HG02840 (cell line): ENCODE measurements around the gene USP35.
A peak's percentile ranks its signal among the peaks of the same experiment; 100 is the strongest.
"Not testable (repeated sequence)": the region's sequence is repeated elsewhere in the genome, so short reads cannot be mapped to it uniquely, and the experiment has no call there.

Source experiments
- ATAC-seq: cut with Tn5 transposase; IDR thresholded peaks from one replicate; pipeline ENCODE4 v1.9.1; 2021; ENCODE audit warnings: mild to moderate bottlenecking, moderate library complexity, moderate number of reproducible peaks; ENCODE audit not compliant: unreplicated experiment, low FRiP score

The USP35 gene

DNA sequence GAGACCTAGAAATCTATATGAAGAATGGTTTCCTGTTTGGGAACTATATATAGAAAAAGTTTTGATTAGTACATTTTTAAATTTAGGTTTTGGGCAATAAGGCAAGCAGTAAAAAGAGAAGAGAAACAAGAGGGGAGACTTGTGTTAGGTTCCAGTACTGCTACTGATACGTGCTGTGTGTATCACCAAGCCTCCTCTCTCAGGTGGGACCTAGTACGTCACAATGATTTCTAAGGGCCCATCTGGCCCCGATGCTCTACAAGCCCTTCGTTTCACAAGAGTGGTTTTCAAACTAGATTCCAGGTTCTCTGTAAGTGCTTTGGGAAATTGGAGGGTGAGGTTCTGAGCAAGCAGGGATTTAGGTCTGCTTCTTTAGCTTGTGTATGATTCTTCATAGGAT is 39.2 kb downstream of the USP35 start:
- ATAC-seq: no peak

DNA sequence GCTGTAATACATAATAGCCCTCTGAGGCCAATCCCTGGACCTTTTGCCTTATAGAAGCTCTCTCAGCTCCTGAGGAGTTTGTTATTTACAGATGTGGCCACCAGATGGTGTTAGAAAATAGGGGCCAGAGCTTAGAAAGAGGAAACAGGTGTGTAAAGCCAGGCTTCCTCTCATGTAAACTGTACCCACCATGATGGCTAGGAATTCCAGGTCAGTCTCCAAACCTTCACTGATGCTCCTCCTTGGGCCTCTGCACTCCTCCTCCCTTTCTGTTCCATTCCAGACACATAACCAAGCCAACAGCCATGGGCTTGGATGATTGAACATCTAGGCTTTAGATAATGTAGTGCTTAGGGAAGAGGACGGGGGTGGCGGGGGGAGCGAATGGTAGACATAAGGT is 39.7 kb downstream of the USP35 start:
- peak; percentile 45 for ATAC-seq

DNA sequence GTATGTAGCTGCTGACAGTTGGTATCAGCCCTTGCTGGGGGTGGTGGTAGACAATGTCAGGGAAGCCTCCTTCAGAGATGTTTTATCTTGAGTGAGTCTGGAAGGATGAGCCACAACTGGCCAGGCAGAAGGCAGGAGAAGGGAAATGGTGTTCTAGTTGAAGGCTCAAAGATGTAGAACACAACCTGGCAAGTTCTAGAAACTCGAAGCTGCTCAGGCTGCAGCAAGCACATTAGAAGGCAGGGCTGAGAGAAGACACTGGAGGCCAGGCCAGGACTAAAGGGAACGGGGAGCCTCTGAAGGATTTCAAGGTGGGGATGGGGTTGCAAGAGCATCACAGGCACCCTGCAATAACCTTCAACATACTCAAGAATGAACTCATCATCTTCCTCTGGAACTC is 40.4 kb downstream of the USP35 start:
- ATAC-seq: no peak

DNA sequence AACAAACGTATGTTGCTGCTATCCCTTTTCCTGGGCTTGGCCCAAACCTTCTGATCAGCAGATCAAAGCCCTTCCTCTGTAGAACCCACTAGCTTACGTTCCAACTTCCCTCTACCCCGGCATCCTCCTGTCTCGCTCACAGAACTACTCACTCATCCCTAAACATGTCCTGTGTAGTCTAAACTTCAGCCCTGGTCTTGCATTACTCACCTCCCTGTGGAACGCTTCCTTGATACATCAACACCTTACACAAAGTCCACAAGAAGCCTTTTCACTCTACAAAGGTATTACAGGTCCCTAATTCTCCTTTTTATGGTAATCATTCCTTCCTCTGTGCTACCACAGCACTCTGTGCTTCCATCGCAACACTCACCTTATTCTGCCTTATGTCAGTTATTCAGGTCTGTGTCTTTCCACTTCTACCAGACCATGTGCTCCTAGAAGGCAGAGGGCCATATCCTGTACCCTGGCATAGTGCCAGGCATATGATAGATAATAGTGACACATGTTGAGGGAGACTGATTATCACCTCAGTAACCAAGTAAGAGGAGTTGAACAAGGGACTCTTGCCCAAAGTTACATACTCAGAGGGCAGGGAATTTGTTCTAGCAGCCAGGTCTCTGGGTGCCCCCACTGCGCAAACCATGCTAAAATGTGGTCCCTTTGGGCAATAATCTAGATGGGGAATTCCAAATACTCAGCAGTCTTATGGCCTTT is 41.6 kb downstream of the USP35 start:
- ATAC-seq: no peak

DNA sequence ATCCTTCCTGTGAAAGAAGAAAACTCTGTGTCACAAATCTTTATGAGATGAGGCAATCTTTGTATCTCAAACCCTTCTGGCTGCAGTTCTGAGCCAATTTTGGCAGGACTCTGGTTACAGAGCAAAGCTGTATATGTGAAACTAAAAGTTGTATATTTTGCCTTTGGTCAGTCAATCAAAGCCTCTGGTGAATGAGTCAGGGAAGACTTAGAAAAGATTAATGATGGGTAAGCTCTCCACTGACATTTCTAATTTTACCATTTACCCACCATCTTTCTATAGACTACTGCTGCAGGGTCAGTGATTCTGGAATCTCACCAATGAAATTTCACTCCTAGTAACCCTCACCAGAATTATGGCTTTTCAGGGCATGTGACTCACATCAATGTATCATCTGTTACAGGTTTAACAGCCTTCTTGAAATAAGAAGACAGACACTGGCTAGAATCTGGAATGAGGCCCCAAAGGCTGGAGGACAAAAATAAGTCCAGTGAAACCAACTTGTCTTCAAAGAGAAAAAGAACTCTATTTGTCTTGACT is 43.3 kb downstream of the USP35 start:
- ATAC-seq: no peak

DNA sequence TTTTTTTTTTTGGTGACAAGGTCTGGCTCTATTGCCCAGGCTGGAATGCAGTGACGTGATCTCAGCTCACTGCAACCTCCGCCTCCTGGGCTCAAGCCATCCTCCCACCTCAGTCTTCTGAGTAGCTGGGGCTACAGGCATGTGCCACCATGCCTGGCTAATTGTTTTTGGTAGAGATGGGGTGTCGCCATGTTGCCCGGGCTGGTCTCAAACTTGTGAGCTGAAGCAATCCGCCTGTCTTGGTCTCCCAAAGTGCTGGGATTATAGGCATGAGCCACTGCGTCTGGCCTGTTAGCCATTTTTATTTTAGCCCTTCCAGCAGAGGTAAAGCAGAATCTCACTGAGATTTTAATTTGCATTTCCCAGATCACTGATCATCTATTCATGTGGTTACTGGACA is 44.3 kb downstream of the USP35 start:
- not testable (repeated sequence) for ATAC-seq

DNA sequence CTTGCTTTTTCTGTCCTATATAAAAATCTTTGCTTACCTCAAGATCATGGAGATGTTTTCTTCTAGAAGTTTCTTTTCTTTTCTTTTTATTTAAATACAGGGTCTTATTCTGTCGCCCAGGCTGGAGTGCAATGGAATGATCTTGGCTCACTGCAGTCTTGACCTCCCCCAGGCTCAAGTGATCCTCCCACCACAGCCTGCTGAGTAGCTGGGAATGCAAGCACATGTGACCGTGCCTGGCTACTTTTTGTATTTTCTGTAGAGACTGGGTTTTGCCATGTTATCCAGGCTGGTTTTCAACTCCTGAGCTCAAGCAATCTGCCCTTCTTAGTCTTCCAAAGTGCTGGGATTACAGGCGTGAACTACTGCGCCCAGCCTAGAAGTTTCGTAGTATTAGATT is 45.3 kb downstream of the USP35 start:
- ATAC-seq: no peak

DNA sequence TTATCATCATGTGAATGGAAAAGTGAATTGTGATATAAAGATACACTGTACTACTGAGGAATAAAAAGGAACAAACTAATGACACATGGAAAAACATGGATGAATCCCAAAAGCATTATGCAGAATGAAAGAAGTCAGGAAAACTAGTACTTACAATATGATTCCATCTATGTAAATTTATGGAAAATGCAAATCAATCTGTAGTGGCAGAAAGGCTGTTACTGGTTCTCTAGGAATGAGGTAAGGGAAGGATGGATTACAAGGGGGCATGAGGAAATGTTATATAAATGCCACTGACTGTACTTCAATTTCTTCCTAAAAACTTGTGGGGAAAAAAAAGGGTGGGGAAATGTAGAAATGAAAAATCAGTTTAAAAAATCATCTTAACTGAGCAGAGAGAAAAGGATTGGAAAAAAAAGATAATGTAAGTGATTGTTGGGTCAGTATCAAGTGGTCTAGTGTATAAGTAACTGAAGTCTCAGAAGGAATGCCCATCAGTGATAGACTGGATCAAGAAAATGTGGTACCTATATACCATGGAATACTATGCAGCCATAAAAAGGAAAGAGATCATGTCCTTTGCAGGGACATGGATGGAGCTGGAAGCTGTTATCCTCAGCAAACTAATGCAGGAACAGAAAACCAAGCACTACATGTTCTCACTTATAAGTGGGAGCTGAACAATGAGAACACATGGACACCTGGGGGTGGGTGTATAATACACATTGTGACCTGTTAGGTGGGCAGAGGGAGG is 48.8 kb downstream of the USP35 start:
- no peak for ATAC-seq

DNA sequence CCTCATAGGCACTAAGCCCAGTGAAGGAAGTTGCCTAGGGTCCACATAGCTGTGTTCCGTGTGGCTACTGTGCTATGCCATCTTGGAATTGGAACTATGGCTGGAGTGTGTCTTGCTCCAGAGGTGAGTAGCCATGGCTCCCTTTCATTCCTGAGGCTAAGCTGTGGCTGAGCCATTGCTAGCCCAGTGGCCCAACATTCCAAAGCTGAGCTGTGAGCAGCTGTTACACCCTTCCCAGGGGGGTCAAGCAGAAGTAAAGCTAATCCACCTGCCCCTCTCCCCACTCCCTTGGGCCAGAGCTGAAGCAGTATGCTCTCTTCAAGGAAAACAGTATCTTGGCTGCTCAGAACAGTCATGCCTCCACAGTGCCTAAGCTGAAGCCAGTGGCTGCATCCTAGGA is 51.1 kb downstream of the USP35 start:
- no peak for ATAC-seq

DNA sequence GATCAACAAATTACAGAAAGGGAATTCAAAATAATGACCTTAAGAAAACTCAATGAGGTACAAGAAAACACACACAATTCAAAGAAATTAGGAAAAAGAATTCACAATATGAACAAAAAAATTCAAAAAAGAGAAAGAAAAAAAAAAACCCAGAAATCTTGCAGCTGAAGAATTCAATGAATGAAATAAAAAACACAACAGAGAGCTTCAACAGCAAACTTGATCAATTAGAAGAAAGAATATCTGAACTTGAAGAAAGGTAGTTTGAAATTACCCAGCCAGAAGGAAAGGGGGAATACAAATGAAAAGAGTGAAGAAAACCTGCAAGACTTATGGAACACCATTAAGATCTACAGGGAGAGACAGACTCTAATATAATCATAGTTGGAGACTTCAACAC is 52.8 kb downstream of the USP35 start:
- ATAC-seq: no peak

DNA sequence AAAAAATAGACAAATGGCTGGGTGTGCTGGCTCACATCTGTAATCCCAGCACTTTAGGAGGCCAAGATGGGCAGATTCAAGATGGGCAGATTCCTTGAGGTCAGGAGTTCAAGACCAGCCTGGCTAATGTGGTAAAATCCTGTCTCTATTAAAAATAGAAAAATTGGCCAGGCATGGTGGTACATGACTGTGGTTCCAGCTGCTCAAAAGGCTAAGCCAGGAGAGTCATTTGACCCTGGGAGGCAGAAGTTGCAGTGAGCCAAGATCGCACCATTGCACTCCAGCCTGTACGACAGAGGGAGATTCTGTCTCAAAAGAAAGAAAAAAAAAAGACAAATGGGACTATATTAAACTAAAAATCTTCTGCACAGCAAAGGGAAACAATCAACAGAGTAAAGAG is 55.4 kb downstream of the USP35 start:
- ATAC-seq: no peak

DNA sequence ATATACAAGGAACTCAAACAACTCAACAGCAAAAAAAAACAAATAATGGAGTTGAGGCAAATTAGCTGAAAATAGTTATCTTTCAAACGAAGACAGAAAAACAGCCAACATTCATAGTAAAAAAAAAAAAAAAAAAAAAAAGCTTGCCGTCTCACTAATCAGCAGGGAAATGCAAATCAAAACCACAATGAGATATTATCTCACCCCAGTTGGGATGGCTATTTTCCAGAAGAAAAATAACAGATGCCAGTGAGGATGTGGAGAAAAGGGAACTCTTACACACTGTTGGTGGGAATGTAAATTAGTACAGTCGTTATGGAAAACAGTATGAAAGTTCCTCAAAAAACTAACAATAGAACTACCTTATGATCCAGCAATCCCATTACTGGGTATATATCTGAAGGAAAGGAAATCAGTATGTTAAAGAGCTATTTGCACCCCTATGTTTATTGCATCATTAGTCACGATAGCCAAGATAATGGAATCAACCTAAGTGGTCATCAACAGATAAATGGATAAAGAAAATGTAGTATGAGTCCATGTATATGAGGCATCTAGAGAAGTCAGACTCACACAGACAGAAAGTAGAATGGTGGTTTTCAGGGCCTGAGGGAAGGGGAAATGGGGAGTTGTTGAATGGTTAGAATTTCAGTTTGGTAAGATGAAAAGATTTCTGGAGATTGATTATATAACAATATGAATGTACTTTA is 56.0 kb downstream of the USP35 start:
- ATAC-seq: no peak

DNA sequence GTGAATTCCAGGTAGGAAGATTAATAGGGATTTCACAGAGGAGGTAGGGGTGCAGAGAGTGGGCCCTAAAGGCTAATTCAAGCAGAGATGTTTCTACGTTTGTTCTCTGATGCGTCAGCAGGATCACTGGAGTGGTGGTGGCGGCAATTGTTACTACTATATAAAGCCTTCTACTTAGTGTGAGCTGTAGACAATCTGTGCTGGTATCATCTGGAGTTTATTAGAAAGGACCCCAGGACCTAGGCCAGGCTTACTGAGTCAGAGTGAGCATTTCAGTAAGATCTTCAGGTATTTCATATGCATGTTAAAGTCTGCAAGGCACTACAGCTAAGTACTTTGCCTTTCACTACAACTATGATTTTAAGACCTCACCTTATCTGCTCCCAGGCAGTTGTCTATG is 59.5 kb downstream of the USP35 start:
- ATAC-seq: no peak

DNA sequence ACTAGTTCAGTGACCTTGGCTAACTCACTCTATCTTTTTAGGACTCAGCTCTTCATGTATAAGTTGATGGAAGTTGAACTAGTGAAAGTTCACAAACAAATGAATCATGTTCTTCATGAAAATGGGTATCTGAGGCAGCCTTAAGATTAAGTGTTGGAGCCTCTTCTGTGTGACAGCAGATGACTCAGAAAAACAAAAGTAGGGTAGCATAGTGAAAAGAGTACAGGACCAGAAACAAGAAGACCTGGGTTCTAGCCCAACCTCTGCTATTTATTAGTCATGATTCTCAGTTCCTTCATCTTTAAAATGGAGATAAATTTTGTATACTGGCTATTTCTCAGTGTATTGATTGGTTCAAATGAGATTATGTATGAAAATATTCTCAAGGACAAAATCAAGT is 60.2 kb downstream of the USP35 start:
- ATAC-seq: no peak

DNA sequence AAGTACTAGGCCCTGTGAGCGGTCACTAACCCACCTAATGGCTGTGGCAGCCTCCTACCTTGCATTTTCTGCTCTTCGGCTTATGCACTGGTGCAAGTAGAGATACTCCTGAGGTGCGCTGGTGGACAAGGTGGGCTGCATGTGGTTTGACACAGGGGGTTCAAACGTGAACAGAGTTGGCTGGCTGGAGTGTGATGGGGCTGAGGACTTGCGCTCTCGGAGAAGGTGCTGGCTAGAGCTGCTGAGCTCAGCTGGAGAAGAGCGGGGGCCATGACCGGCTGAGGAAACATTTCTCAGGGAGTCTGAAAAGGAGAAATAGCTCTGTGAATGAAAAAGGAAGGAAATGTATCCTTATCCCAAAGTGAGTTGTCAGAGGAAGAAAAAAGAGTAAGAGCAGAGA is 61.4 kb downstream of the USP35 start:
- no peak for ATAC-seq

DNA sequence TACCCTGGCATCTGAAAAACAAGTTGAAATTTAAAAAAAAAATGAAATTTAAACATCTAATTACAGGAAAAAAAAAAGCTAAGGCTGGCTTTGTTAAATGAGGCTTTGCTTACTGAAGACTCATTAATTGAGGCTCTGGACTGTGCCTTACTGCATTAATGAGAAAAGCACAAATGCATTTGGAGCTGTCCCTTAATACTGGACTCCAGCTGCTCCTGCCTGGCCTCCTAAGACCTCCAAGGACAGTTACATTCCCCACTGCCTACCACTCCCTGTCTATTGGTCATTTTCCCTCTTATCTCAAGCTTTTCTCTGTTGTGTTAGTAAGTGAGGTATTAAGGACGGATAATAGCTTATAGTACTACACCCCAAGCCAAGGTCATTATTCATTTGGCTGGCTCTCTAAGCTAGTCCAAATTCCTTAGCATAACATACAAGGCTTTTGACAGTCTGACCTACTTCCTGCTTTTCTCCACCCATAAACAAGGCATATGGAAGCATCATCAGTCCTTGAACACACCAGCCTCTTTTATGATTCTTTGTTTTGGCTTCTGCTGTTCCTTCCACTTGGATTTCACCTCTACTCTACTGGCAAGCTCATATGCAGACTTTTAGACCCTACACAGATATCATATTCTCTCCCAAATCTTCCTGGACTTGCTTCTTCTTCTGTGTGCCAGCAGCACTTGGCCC is 62.5 kb downstream of the USP35 start:
- ATAC-seq: no peak

DNA sequence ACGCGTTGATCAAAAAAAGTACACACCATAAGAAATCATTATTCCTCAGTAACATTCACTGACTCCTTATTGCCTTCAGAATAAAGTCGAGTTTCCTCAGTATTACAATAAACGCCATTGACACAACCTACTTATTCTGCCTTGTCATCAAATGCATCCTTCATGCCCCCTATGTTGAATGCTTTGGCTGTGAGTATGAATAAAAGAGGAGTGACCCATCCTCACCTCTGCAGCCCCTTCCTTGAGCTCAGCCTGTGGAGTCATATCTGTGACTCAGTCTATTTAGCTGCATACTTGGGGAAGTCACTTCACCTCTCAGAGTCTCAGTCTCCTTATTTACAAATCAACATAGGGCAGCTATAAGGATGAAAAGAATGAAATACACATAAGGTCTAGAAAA is 65.1 kb downstream of the USP35 start:
- ATAC-seq: no peak

DNA sequence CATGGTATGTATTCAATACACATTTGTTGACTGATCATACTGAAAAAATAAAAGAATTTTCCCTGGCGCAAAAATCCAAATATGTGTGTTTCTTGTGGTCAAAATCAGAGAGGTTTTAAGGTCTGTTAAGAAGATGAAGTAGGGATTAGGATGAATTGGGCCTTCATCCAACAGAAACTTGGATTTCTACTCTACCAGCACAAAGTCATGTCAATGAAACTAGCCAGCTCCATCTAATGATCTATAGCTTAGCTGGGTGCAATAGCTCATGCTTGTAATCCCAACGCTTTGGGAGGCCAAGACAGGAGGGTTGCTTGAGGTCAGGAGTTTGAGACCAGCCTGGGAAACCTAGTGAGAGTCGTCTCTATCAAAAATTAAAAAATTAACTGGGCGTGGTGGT is 65.5 kb downstream of the USP35 start:
- ATAC-seq: no peak

DNA sequence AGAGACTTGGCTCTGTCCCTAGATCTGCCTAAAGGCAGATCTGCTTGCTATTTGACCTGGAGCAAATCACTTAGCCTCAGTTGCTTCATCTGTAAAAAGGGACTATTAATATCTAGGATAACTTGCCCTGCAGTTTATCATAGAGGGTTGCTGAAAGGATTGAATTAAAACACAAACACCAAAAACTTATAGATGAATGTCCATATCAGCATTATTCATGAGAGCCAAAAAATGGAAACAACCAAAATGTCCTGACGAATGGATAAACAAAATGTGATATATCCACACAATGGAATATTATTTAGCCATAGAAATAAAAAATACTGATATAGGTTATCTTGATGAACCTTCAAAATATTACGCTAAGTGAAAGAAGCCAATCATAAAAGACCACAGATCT is 67.2 kb downstream of the USP35 start:
- ATAC-seq: no peak

DNA sequence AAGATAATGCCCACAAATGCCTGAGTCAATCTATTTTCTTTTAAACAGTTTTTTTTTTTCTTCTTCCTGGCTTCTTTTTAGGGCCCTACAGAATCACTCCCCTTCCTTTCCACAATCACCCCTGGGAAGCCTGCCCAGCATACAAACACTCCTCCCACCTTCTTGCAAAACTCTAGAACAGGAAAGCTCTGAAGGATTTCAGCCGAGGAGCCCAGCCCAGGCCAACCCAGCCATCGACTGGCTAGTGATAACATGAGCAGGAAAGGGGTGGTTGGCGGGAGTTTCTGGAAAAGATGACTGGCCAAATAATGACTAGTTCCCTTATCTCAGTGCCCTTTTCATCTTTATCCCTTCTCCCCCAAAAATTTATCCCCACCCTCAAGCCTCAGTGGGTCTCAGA is 68.2 kb downstream of the USP35 start:
- ATAC-seq: no peak

DNA sequence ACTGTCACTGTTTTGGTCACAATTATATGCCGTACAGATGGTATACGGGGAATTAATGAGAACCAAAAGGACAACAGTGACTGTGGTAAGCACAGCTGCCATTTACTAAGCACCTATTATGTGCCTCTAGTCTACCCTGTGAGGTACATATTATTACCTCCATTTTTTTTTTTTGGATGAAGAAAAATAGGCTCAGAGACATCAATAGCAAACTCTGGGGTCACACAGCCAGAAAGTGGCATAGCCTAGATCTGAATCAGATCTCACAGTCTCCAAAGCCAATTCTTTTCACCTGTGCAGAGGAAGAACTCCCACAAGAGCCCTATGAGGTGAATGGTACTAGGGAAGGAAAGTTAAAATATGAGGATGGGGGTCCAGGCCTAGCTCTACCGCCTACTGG is 68.9 kb downstream of the USP35 start:
- no peak for ATAC-seq
